Esophagus (tissue), 2 donors: ENCODE data around the gene MT1X. TPM values are rescaled to one million over a fixed set of nuclear protein-coding genes. Genes with fewer than 3 reads are reported as not detected.
A peak's percentile ranks its signal among the peaks of the same experiment; 100 is the strongest.
"Not testable (repeated sequence)": the region's sequence is repeated elsewhere in the genome, so short reads cannot be mapped to it uniquely, and the experiment has no call there.

ENCODE experiments used
- H3K27ac ChIP-seq, 2 donors: one replicate each; pipeline ENCODE4 v1.5.1; 2013; ENCODE audit warnings: low read depth in 2 of 2, mild to moderate bottlenecking in 2 of 2, inconsistent platforms in 1 of 2, low read length in 1 of 2, moderate library complexity in 1 of 2
- H3K27me3 ChIP-seq, 2 donors: one replicate each; pipeline ENCODE4 v1.6.1; 2013; ENCODE audit warnings: low read length in 2 of 2, control low read depth in 1 of 2, mild to moderate bottlenecking in 1 of 2; ENCODE audit not compliant: insufficient read depth in 2 of 2, control insufficient read depth in 1 of 2
- H3K36me3 ChIP-seq, 2 donors: one replicate each; pipeline ENCODE4 v1.6.1; 2013; ENCODE audit warnings: low read length in 1 of 2; ENCODE audit not compliant: control insufficient read depth in 2 of 2, insufficient read depth in 2 of 2
- H3K4me1 ChIP-seq, 2 donors: one replicate each; pipeline ENCODE4 v1.6.1; 2013; ENCODE audit warnings: low read length in 1 of 2; ENCODE audit not compliant: control insufficient read depth in 2 of 2, insufficient read depth in 2 of 2
- H3K4me3 ChIP-seq, 2 donors: one replicate each; pipeline ENCODE4 v1.5.1; 2013; ENCODE audit warnings: low read length in 2 of 2, mild to moderate bottlenecking in 2 of 2, low read depth in 1 of 2, moderate library complexity in 1 of 2
- H3K9me3 ChIP-seq, 2 donors: one replicate each; pipeline ENCODE4 v1.6.1; 2013; ENCODE audit warnings: mild to moderate bottlenecking in 2 of 2, low read depth in 1 of 2, low read length in 1 of 2, moderate library complexity in 1 of 2; ENCODE audit not compliant: control insufficient read depth in 2 of 2, insufficient read depth in 1 of 2
- WGBS, 2 donors: extraction: QIAGEN DNeasy Blood & Tissue Kit; methylation state at CpG; one replicate each; pipeline ENCODE4 v1.1.7; 2013; 5-methylcytosine and 5-hydroxymethylcytosine counted together
- polyA plus RNA-seq, 2 donors: library from polyadenylated mRNA; stranded (reverse); fragments of 200-250 nt; gene quantifications; one replicate each; pipeline ENCODE4 v1.2.3, GENCODE V29; 2013
- donor health status: healthy with polysubstance abuse.
- donor health status: Bipolar disorder and iron deficiency.

The MT1X gene
- polyA plus RNA-seq, 2 donors = 1,462 to 1,505 TPM

DNA sequence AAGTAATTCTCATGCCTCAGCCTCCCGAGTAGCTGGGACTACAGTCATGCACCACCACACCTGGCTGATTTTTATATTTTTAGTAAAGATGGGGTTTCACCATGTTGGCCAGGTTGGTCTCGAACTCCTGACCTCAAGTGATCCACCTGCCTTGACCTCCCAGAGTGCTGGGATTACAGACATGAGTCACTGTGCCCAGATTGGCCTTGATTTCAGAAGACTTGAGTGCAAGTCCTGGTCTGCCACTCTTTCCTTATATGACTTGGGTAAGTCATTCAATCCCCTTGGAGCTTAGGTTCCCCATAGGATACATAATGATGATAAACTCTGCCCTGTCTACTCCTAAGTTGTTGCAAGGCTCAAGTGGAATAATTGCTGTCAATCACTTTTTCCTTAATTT, 35.3 kb downstream of the MT1X start:
- H3K9me3 ChIP-seq, H3K4me1 ChIP-seq, H3K4me3 ChIP-seq, H3K27me3 ChIP-seq, H3K36me3 ChIP-seq, H3K27ac ChIP-seq: not testable (repeated sequence)
- 90 to 92% methylated on average over 2 of the region's 2 CpGs for WGBS, 2 donors

- WGBS, 2 donors = 66 to 76% methylated on average over 5 of the region's 5 CpGs
- Histone ChIP-seq H3K36me3 (no peaks in the 10 kb centered on the region), H3K4me3 (no peak overlapping the region), H3K4me1 (no peaks in the 10 kb centered on the region), H3K27me3 (no peaks in the 10 kb centered on the region), H3K27ac (no peak overlapping the region), H3K9me3 (no peaks in the 10 kb centered on the region)
Measured at GRCh38 chr16:56722200-56722842, 40.1 kb downstream of the MT1X start.

GRCh38 chr16:56724191-56724590, 41.9 kb downstream of the MT1X start:
- no peaks in the 10 kb centered on the region for H3K9me3 ChIP-seq
- no peaks in the 10 kb centered on the region for H3K4me1 ChIP-seq
- H3K27me3 ChIP-seq = no peaks in the 10 kb centered on the region
- WGBS, 2 donors = 93 to 97% methylated on average over 3 of the region's 3 CpGs
- no peaks in the 10 kb centered on the region for H3K36me3 ChIP-seq
- H3K4me3 ChIP-seq = no peak overlapping the region
- H3K27ac ChIP-seq = no peak overlapping the region

DNA sequence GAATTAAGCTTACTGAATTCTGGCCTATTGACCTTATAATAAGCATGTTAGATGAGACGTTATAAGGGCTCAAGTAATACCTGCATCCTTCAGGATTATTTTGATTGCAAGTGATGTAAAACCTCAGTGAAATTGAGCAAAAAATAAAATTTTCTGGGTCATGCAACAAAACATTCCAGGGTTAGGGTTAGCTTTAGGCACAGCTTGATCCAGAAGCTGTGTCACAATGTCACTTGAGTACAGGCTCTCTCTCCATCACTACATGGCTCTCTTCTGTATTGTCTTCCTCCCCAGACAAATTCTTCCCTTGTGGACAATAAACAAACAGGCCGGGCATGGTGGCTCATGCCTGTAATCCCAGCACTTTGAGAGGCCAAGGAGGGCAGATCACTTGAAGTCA, 44.0 kb downstream of the MT1X start:
- no peaks in the 10 kb centered on the region for H3K9me3 ChIP-seq
- no peaks in the 10 kb centered on the region for H3K27me3 ChIP-seq
- H3K4me1 ChIP-seq = no peaks in the 10 kb centered on the region
- H3K4me3 ChIP-seq = no peak overlapping the region
- no peak overlapping the region for H3K27ac ChIP-seq
- no peaks in the 10 kb centered on the region for H3K36me3 ChIP-seq
- WGBS, 2 donors = 84 to 95% methylated on average over 2 of the region's 2 CpGs

GRCh38 chr16:56726926-56727325, 44.7 kb downstream of the MT1X start:
- Histone ChIP-seq H3K4me1 (no peaks in the 10 kb centered on the region), H3K27me3 (no peaks in the 10 kb centered on the region), H3K27ac (no peak overlapping the region), H3K9me3 (no peaks in the 10 kb centered on the region), H3K4me3 (no peak overlapping the region), H3K36me3 (no peaks in the 10 kb centered on the region)
- WGBS, 2 donors = 91% methylated on average over 6 of the region's 6 CpGs

- Histone ChIP-seq H3K36me3 (no peaks in the 10 kb centered on the region), H3K4me3 (no peak overlapping the region), H3K27me3 (no peaks in the 10 kb centered on the region), H3K27ac (no peak overlapping the region), H3K4me1 (no peaks in the 10 kb centered on the region), H3K9me3 (no peaks in the 10 kb centered on the region)
- 89 to 100% methylated on average over 1 of the region's 1 CpG for WGBS, 2 donors
Measured at GRCh38 chr16:56728027-56728426, 45.8 kb downstream of the MT1X start.

GRCh38 chr16:56728980-56729734, 46.9 kb downstream of the MT1X start:
- Histone ChIP-seq H3K9me3 (no peaks in the 10 kb centered on the region), H3K27me3 (no peaks in the 10 kb centered on the region), H3K27ac (peak overlapping the region; percentile 70 to 96), H3K36me3 (no peaks in the 10 kb centered on the region), H3K4me3 (peak overlapping the region; percentile 50 to 83), H3K4me1 (no peaks in the 10 kb centered on the region)
- WGBS, 2 donors = 42 to 51% methylated on average over 8 of the region's 8 CpGs

- peak within 1 kb of the TSS; percentile 70 to 96 for H3K27ac ChIP-seq
- H3K4me1 ChIP-seq = no peaks in the 10 kb centered on the region
- H3K27me3 ChIP-seq = no peaks in the 10 kb centered on the region
- no peaks in the 10 kb centered on the region for H3K9me3 ChIP-seq
- 0% methylated on average over 65 to 70 of the region's 70 CpGs for WGBS, 2 donors
- H3K36me3 ChIP-seq = no peaks in the 10 kb centered on the region
- H3K4me3 ChIP-seq = peak within 1 kb of the TSS; percentile 83 to 95
Measured at GRCh38 chr16:56729735-56730662, 47.7 kb downstream of the MT1X start, which contains the start of gene NUP93. TSS of gene NUP93 (plus strand) at chr16:56730129. CDS start at chr16:56748248, 18,119 bp downstream.

DNA sequence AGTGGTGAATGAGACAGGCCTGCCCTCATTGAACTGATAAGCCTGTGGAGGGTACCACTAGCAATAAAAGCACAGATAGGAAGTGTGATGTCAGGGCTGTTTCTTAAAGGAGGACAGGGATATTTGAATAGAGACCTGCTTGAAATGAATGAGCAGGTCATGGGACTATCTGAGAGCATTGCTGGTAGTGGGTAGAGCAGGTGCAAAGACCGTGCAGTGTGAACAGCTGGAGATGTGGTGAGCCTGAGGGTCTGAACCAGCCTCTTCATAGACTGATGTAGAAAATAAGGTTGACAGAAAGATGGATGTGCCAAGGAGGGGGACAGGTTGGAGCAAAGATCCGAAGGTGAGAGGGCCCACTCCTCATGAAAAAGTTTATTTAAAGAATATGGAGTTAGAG, 50.1 kb downstream of the MT1X start:
- Histone ChIP-seq H3K27me3 (no peaks in the 10 kb centered on the region), H3K4me1 (no peaks in the 10 kb centered on the region), H3K27ac (no peak overlapping the region), H3K9me3 (no peaks in the 10 kb centered on the region), H3K36me3 (no peaks in the 10 kb centered on the region), H3K4me3 (no peak overlapping the region)
- WGBS, 2 donors = 88 to 94% methylated on average over 2 of the region's 2 CpGs
